GM12878 (cell line): Measurements from ENCODE around the gene DUOX1. TPM values are rescaled to one million over a fixed set of nuclear protein-coding genes. Genes with fewer than 3 reads are reported as not detected.

Experiments used
- ATAC-seq: fragments of 200-7000 bp; cut with Tn5 transposase; 3 replicates; pipeline ENCODE4 v1.9.1; 2020; ENCODE audit warnings: mild to moderate bottlenecking, moderate library complexity
- BruUV-seq: library from RNA; stranded (reverse); fragments of 400-500 nt; replicated peaks from 2 replicates; lab custom pipeline; 2021; lab: Mats Ljungman, UMichigan
- CTCF ChIA-PET: fragments of 300-600 bp; sonication (Branson Sonifier 250); formaldehyde crosslinking; extraction: SDS; loops from one replicate; lab custom pipeline; 2021; ENCODE audit warnings: inconsistent platforms; lab: Yijun Ruan, JAX
- POLR2A ChIA-PET: fragments of 350-600 bp; formaldehyde crosslinking; extraction: SDS; loops from one replicate; lab custom pipeline; 2021; ENCODE audit warnings: inconsistent platforms; lab: Charles Lee
- RAD21 ChIA-PET: fragments of 300-600 bp; sonication (Branson Sonifier 250); formaldehyde crosslinking; loops from one replicate; lab custom pipeline; 2023; ENCODE audit warnings: antibody characterized with exemption; ENCODE audit not compliant: unreplicated experiment; lab: Charles Lee
- SMC1A ChIA-PET: fragments of 300-600 bp; sonication (Branson Sonifier 250); formaldehyde crosslinking; loops from one replicate; lab custom pipeline; 2023; ENCODE audit not compliant: unreplicated experiment, uncharacterized antibody; lab: Charles Lee
- DNase-seq: peaks from one replicate; pipeline ENCODE4 v3.0.0-alpha.2; 2011; ENCODE audit warnings: low read depth, low spot score
- FAIRE-seq: peaks from 3 replicates; lab custom pipeline; 2011; peaks lifted over from hg19 to GRCh38; lab: Jason Lieb, UNC
- H2AFZ ChIP-seq: 2 replicates; pipeline ENCODE4 v1.6.0; 2011; ENCODE audit warnings: low read depth, low read length, control low read depth; ENCODE audit not compliant: control insufficient read depth
- H3K27ac ChIP-seq: 2 replicates; pipeline ENCODE4 v1.5.1; 2011; ENCODE audit warnings: control low read depth; ENCODE audit not compliant: control insufficient read depth, insufficient read depth
- H3K27me3 ChIP-seq, 2 experiments: replicated peaks in 1 of 2; 2 replicates each; pipeline versions ENCODE4 v1.6.0 to v1.6.1; 2011; ENCODE audit warnings: low read length in 1 of 2; ENCODE audit not compliant: control insufficient read depth in 2 of 2, insufficient read depth in 2 of 2
- H3K36me3 ChIP-seq, 2 experiments: 2 replicates each; pipeline ENCODE4 v1.5.1; 2011; ENCODE audit warnings: low read length in 1 of 2; ENCODE audit not compliant: control insufficient read depth in 2 of 2, insufficient read depth in 2 of 2
- H3K4me1 ChIP-seq: 2 replicates; pipeline ENCODE4 v1.6.1; 2011; ENCODE audit warnings: mild to moderate bottlenecking, low read length, moderate library complexity, mixed read lengths; ENCODE audit not compliant: control insufficient read depth, insufficient read depth
- H3K4me2 ChIP-seq: 2 replicates; pipeline ENCODE4 v1.6.0; 2011; ENCODE audit warnings: control low read depth; ENCODE audit not compliant: control insufficient read depth, insufficient read depth
- H3K4me3 ChIP-seq: fragments of 200-600 bp; sonication (generic); 2 replicates; pipeline ENCODE4 v1.5.1; 2016
- H3K79me2 ChIP-seq: 2 replicates; pipeline ENCODE4 v1.6.0; 2011; ENCODE audit warnings: low read length; ENCODE audit not compliant: control insufficient read depth, insufficient read depth
- H3K9ac ChIP-seq: 2 replicates; pipeline ENCODE4 v1.8.0; 2011; ENCODE audit warnings: low read length, control low read depth, mixed read lengths; ENCODE audit not compliant: control insufficient read depth, insufficient read depth
- H3K9me3 ChIP-seq: replicated peaks from 3 replicates; pipeline ENCODE4 v1.5.1; 2011; ENCODE audit warnings: mild to moderate bottlenecking, low read length; ENCODE audit not compliant: control insufficient read depth, insufficient read depth
- H4K20me1 ChIP-seq: 2 replicates; pipeline ENCODE4 v1.6.0; 2011; ENCODE audit not compliant: control insufficient read depth, insufficient read depth
- EZH2 ChIP-seq: IDR thresholded peaks from 2 replicates; pipeline ENCODE4 v1.6.1; 2012; ENCODE audit warnings: low read depth, mild to moderate bottlenecking, control low read depth, inconsistent platforms, low read length, borderline replicate concordance; ENCODE audit not compliant: control insufficient read depth
- MEF2B ChIP-seq: fragments of 450-650 bp; IDR thresholded peaks from 2 replicates; pipeline ENCODE4 v1.6.1; 2018; ENCODE audit warnings: mild to moderate bottlenecking, moderate library complexity; ENCODE audit not compliant: partially characterized antibody, poor library complexity, severe bottlenecking
- MTA3 ChIP-seq: IDR thresholded peaks from 2 replicates; pipeline ENCODE4 v1.6.1; 2012; ENCODE audit warnings: low read length, inconsistent platforms, borderline replicate concordance
- SUPT20H ChIP-seq: IDR thresholded peaks from 2 replicates; pipeline ENCODE4 v1.6.1; 2011; ENCODE audit warnings: low read depth, mild to moderate bottlenecking, low read length, moderate library complexity, borderline replicate concordance; ENCODE audit not compliant: control insufficient read depth
- TCF7 ChIP-seq: IDR thresholded peaks from 2 replicates; pipeline ENCODE4 v1.6.1; 2014; ENCODE audit warnings: antibody characterized with exemption, borderline replicate concordance
- YBX1 ChIP-seq: fragments of 450-650 bp; IDR thresholded peaks from 2 replicates; pipeline ENCODE4 v1.6.1; 2016; ENCODE audit warnings: antibody characterized with exemption
- ZBTB33 ChIP-seq: fragments of 450-650 bp; IDR thresholded peaks from 2 replicates; pipeline ENCODE4 v1.6.1; 2017; ENCODE audit warnings: mild to moderate bottlenecking
- ZSCAN29 ChIP-seq: fragments of 450-650 bp; IDR thresholded peaks from 2 replicates; pipeline ENCODE4 v1.6.1; 2017; ENCODE audit warnings: mild to moderate bottlenecking, moderate library complexity
- WGBS: methylation state at CpG from one replicate; pipeline ENCODE4 v1.1.6; 2016; ENCODE audit warnings: low lambda C conversion rate; ENCODE audit not compliant: insufficient replicate concordance, insufficient coverage; ENCODE audit errors: missing lambda C conversion rate; 5-methylcytosine and 5-hydroxymethylcytosine counted together
- in situ Hi-C: fragments of 300-500 bp; cut with MboI; formaldehyde crosslinking; loops from 9 replicates; pipeline ENCODE4 v1.14.3; 2018; ENCODE audit warnings: mixed read lengths
- intact Hi-C: fragments of 100-400 bp; cut with micrococcal nuclease; formaldehyde crosslinking; loops from one replicate; pipeline ENCODE4 v1.14.2; 2022; ENCODE audit not compliant: unreplicated experiment
- polyA plus RNA-seq, 11 experiments: library from polyadenylated mRNA; depleted of rRNA in 4 of 11; unstranded in 6 of 11; stranded (reverse) in 5 of 11; fragments of >200 nt; fragmentation: Nextera tagmentation in 4 of 11; fragmentation: Illumina TruSeq in 1 of 11; extraction: Ambion mirVana in 4 of 11; extraction: Trizol in 1 of 11; gene quantifications; 1 replicate in 1 of 11; 2 replicates in 10 of 11; pipeline versions ENCODE4 v1.2.1 to v1.2.3, GENCODE V29; 2011 to 2016; ENCODE audit warnings: inconsistent platforms in 2 of 11, missing spikeins in 2 of 11, low read depth in 1 of 11
- total RNA-seq, 4 experiments: library from RNA; depleted of rRNA in 3 of 4; stranded (reverse); fragments of >200 nt in 3 of 4; fragmentation: Illumina TruSeq in 1 of 4; extraction: Trizol in 1 of 4; gene quantifications; 2 replicates each; pipeline versions ENCODE4 v1.2.1 to v1.2.3, GENCODE V29; 2013 to 2021

Gene DUOX1
- total and polyA plus RNA-seq, 10 of the 15 experiments (the other 5 are each of a cell fraction or from before 2014, with no cell fraction given): 0.02 to 2.1 (median 0.26) TPM; not detected in 3

GRCh38 chr15:45184562-45185041 lies 54.8 kb downstream of the DUOX1 start:
- ChIA-PET CTCF (interaction anchor here (0.6 to 13.7 kb wide), 6 partner anchors 9 to 450 kb away, joined by 3 to 200 read pairs (median 12); partner anchors contain the start of gene SQOR), POLR2A (interaction anchor here (0.5 to 2.5 kb wide), 7 partner anchors 10 to 449 kb away, joined by 3 to 8 read pairs (median 4); no protein-coding TSS in a partner anchor)
- no TSS peak for BruUV-seq
- TF ChIP-seq ZSCAN29 (no peak), EZH2 (no peak), YBX1 (no peak), MTA3 (no peak), ZBTB33 (no peak), MEF2B (no peak), TCF7 (no peak), SUPT20H (no peak)
- TF ChIP-seq, all 136 proteins: peak for 0
- no peak overlapping the region for H3K4me2 ChIP-seq
- intact Hi-C loops (no loop called here), in situ Hi-C loops (no loop called here)
- ATAC-seq (no peak), FAIRE-seq (no peak), DNase-seq (no peak)
- no peaks in the 10 kb centered on the region for H3K9me3 ChIP-seq
- no peak overlapping the region for H3K27ac ChIP-seq
- no peak overlapping the region for H3K9ac ChIP-seq
- no peak overlapping the region for H2AFZ ChIP-seq
- H3K4me3 ChIP-seq: no peak overlapping the region
- H3K36me3 ChIP-seq: no peaks in the 10 kb centered on the region
- WGBS: 62% methylated on average over 9 of the region's 9 CpGs
- peaks cover 4% of the 10 kb centered on the region for H3K4me1 ChIP-seq
- SMC1A ChIA-PET: interaction anchor here (1.8 kb wide), 1 partner anchor 11 kb away, joined by 4 read pairs; no protein-coding TSS in a partner anchor
- H3K79me2 ChIP-seq: no peaks in the 10 kb centered on the region
- no peaks in the 10 kb centered on the region for H4K20me1 ChIP-seq
- H3K27me3 ChIP-seq: peaks cover 0 to 2% of the 10 kb centered on the region in 2 experiments; a peak in 3 of 4 replicates
- RAD21 ChIA-PET: interaction anchor here (0.8 kb wide), 1 partner anchor 16 kb away, joined by 3 read pairs; no protein-coding TSS in a partner anchor
